Uterus (tissue), 2 donors: ENCODE measurements around the gene CREG1.

ENCODE experiments used
- CTCF ChIP-seq, 4 experiments: fragments of 200-600 bp in 2 of 4; fragments of 450-650 bp in 2 of 4; sonication (generic) in 2 of 4; IDR thresholded peaks; one replicate each; pipeline ENCODE4 v1.5.1; 2016 to 2019; ENCODE audit warnings: antibody characterized with exemption in 4 of 4, mild to moderate bottlenecking in 2 of 4, moderate library complexity in 1 of 4
- POLR2A ChIP-seq, 2 donors: fragments of 450-650 bp; IDR thresholded peaks; one replicate each; pipeline ENCODE4 v1.6.1; 2016; ENCODE audit warnings: antibody characterized with exemption in 2 of 2, mild to moderate bottlenecking in 1 of 2, moderate library complexity in 1 of 2

- TF ChIP-seq CTCF (IDR thresholded peaks at IDR 0.05) (no peak), POLR2A (IDR thresholded peaks at IDR 0.05) (no peak)
Observed at GRCh38 chr1:167579986-167580385, 26.4 kb upstream of the CREG1 start.
